Measurements from ENCODE around the gene TAGLN3.

Gene TAGLN3

DNA sequence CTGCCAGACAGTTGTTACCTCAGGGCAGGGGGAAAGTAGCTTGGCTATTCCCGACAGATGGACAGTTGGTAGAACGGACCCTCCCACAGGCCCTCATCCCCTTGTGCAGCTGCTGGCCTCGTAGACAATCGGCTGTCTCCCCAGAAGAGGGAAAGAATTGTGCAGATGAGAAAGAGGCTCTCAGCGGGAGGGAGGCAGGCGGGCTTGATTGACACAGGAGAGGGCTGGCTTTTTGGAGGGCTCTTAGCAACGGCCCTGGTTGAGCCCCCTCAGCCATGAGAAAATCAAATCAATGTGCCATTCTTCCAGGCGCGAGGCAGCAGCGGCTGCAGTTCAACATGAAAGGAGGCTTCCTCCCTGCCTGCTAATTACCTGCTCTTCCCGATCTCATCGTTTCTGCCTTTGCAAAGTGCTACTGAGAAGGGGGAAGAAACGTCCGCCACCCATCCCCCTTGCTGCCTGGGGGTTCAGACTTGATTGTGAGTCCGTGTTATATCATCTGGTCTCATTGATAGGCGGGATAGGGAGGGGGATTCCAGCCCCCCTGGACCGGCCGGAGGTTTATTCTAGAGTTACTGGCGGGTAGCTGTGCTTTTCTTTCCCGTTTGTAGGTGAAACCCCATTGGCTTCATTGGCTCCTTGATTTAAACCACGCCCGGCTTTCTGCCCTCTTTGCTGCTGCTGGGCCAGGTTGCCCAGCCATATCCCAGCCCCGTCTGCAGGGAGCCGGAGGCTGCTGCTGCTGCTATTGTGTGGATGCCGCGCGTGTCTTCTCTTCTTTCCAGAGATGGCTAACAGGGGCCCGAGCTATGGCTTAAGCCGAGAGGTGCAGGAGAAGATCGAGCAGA, at the start of gene TAGLN3:
TSS of gene TAGLN3 (plus strand) at position 287 of the 848 bp plus-strand sequence. CDS start at position 788, 501 bp downstream.
- DNase-seq: no peak

DNA sequence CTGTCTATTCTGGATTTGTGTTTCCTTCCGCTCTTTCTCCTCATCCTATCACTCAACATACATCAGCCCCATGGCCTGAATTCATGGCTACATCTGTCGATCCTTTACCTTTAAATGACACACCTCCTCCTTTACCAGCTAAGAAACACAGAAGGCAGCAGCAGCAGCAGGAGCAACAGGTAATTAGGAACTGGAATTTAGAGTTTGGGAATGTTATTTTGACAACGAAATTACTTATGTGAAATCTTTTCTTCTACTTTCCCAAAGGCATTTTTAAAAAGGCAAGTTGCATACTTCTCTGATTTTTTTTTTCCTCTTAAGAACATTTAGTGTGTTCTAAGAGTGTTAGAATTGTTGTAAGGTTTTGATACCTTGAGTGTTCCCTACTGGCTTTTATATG, 49.0 kb upstream of the TAGLN3 start:
- DNase-seq: no peak

DNA sequence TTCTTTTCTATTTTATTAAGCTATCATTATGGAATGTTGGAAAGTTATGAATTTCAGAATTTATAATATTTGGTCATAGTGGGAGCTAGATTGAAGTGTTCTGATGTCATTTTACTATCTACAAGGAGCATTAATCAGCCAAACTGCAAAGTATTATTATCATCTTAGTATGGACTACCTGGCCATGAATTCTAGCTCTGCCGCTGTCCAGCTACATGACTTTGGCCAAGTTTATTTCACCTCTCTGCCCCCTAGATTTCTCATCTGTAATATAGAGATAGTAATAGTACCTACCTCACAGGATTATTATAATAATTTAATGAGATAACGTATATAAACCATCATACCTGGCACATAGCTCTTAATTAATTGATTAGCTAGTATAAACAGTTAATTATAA, 47.7 kb upstream of the TAGLN3 start:
- DNase-seq: no peak

- DNase-seq: no peak
Measured at GRCh38 chr3:111952086-111952485, 46.6 kb upstream of the TAGLN3 start.

GRCh38 chr3:111952866-111953450, 45.8 kb upstream of the TAGLN3 start:
- no peak for DNase-seq

GRCh38 chr3:111954228-111954990, 44.3 kb upstream of the TAGLN3 start:
- no peak for DNase-seq

GRCh38 chr3:111955876-111956275, 42.8 kb upstream of the TAGLN3 start:
- no peak for DNase-seq

DNA sequence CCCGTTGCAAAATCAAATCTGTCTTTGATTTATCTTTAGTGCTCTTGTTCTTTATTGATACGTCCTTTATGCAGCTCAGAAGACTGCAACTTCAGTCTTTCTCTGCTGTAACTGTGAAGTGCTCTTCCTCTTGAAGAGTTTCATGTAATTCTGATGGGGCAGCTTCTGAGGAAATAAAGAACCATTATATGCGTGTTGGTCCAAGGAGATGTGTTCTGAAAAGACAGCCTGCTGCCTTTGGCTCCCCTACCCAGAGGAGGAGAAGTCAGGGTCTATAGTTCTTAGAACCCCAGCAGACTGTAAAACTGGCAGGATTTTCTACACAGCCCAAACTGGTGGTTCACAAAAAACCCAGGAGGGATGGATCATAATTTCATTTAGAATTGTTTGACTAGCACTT, 42.3 kb upstream of the TAGLN3 start:
- no peak for DNase-seq

DNA sequence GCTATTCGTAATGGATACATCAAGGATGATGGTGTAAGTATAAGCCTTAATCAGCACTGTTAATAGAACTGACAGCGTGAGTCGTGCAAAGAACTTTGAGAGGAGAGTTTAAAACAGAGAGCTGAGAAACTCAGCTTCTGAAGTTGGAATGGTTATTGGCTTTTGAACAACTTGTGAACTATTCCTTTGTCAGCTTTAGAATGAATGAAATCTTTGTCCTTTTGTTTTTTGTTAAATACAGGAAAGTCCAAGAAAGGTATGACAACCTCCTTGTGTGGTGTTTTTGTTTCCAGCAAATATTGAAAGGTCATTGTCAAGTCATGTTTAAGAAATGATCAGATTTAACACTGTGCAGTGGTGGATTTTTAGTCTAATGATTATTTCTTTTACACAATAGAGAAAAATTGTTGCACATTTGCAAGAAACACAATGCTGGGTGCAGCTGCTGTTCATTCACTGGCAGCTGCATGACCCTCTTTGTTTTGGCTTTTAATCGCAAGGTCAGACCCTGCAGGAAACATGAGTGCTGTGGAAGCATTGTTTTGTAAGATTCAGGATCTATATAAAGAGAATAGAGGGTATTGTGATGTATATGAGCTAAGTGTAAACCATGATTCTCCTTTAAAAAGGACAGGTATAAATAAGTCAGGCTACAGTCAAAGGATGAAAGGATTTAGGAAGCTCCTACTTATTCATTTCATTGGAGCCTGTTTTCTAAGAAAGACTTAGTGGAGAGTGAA, 41.6 kb upstream of the TAGLN3 start:
- DNase-seq: no peak

GRCh38 chr3:111961461-111962164, 37.1 kb upstream of the TAGLN3 start:
- no peak for DNase-seq

GRCh38 chr3:111963424-111963823, 35.3 kb upstream of the TAGLN3 start:
- DNase-seq: no peak

GRCh38 chr3:111965484-111965883, 33.2 kb upstream of the TAGLN3 start:
- no peak for DNase-seq

- DNase-seq: no peak
Measured at GRCh38 chr3:111967068-111967467, 31.7 kb upstream of the TAGLN3 start.

GRCh38 chr3:111967651-111968274, 31.0 kb upstream of the TAGLN3 start:
- DNase-seq: peak; percentile 23

- DNase-seq: no peak
Measured at GRCh38 chr3:111968319-111969054, 30.2 kb upstream of the TAGLN3 start.

DNA sequence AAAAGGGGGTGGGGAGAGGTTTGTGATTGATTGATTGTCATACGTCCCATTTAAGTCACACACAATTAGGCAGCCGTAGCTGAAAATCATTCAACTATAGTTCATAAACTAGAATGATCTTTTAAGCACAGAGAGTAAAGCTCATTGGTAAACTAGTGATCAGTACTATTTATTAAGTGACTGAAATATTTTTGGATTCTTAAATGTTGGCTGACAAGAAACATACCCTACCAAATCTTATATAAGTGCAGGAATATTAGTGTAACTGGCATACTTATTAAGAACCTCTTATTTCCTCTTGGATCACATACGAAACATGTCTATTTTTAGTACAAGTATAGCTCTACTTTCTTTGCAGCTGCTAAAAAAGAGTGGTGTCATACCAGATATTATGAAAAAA, 28.3 kb upstream of the TAGLN3 start:
- DNase-seq: no peak

DNA sequence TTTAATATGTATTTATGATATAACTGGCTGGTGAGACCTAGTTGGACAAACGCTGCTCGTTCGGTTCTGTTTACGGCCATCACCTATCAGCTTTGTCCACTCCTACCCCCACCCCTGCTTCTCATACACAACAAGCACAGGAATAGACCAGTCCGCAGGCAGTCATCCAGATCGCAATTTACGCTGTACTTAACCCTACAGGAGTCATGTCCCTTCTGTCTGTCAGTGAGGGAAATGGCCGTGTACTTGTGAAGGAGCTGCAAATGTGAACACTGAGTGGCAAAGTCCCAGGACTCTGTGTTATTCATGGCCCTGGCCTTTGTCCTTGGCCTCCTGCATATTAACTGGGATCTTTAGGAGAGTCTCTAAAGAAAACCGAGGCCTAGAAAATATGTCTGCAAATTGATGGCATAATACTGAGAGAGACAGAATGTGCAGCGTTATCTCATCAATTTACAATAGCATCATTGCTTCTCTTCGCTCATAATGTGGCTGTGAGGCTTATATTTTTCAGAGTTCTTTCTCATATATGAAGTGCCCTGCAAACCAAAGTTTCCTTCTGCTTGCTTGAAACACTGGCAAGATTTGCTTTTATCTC, 27.1 kb upstream of the TAGLN3 start:
- DNase-seq: no peak

- no peak for DNase-seq
Measured at GRCh38 chr3:111972891-111973290, 25.8 kb upstream of the TAGLN3 start.

GRCh38 chr3:111975131-111975530, 23.6 kb upstream of the TAGLN3 start:
- DNase-seq: no peak

DNA sequence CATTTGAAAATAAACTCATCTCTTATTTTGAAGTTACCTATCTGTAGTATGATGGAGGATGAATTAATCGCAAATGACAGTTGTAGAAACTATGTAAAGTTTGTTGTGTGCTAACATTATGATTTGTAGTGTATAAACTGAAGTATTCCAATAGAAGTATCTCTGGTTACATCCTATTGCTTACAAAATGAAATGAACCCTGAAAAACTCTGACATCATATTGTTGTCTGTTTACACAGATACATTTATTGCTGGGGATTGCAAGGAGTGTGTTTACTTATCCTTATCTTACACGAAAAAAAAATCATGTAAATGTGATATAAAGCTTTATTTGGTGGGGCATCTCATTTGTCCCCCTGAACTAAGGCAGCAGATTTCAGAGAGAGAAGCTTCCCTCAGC, 22.5 kb upstream of the TAGLN3 start:
- no peak for DNase-seq

All from NCI-H446 treated with DMSO at 0.1 percent for 48 hours (cell line).